ENCODE measurements around the gene COL9A1. TPM values are rescaled to one million over a fixed set of nuclear protein-coding genes. Genes with fewer than 3 reads are reported as not detected.

Gene COL9A1
- total RNA-seq, 1 donor from 2014 or later: 0.77 TPM

DNA sequence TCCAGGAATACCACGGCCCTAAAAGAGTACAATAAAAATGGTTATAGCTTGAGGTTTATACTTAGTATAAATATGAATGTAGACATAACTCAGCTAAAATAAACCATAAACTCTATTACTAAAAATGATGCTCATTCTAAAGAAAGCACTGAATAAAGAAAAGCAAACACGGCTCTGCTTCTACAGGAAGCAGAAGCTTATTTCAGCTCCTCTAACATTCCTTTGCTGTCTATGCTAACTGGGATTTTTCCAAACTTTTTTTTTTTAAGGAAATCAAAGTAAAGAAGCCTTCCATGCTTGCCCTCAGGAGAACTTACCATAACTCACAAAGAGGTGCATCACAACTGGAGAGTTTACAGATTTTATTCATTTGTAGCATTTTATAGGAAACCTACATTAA, 30.8 kb downstream of the COL9A1 start:
- no peak for DNase-seq (ENCODE audit: low spot score)
- Mint-ChIP-seq H3K4me3 (ENCODE audit: unreplicated experiment) (no peak overlapping the region), H3K27ac (ENCODE audit: unreplicated experiment) (no peak overlapping the region), H3K27me3 (ENCODE audit: unreplicated experiment) (peaks cover 1% of the 10 kb centered on the region), H3K4me1 (ENCODE audit: unreplicated experiment) (no peaks in the 10 kb centered on the region), H3K9me3 (ENCODE audit: unreplicated experiment) (no peaks in the 10 kb centered on the region), H3K36me3 (ENCODE audit: low read depth, unreplicated experiment) (no peaks in the 10 kb centered on the region)
- TF ChIP-seq, protein P1, sequence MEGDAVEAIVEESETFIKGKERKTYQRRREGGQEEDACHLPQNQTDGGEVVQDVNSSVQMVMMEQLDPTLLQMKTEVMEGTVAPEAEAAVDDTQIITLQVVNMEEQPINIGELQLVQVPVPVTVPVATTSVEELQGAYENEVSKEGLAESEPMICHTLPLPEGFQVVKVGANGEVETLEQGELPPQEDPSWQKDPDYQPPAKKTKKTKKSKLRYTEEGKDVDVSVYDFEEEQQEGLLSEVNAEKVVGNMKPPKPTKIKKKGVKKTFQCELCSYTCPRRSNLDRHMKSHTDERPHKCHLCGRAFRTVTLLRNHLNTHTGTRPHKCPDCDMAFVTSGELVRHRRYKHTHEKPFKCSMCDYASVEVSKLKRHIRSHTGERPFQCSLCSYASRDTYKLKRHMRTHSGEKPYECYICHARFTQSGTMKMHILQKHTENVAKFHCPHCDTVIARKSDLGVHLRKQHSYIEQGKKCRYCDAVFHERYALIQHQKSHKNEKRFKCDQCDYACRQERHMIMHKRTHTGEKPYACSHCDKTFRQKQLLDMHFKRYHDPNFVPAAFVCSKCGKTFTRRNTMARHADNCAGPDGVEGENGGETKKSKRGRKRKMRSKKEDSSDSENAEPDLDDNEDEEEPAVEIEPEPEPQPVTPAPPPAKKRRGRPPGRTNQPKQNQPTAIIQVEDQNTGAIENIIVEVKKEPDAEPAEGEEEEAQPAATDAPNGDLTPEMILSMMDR (IDR thresholded peaks at IDR 0.05; ENCODE audit: unreplicated experiment): no peak

DNA sequence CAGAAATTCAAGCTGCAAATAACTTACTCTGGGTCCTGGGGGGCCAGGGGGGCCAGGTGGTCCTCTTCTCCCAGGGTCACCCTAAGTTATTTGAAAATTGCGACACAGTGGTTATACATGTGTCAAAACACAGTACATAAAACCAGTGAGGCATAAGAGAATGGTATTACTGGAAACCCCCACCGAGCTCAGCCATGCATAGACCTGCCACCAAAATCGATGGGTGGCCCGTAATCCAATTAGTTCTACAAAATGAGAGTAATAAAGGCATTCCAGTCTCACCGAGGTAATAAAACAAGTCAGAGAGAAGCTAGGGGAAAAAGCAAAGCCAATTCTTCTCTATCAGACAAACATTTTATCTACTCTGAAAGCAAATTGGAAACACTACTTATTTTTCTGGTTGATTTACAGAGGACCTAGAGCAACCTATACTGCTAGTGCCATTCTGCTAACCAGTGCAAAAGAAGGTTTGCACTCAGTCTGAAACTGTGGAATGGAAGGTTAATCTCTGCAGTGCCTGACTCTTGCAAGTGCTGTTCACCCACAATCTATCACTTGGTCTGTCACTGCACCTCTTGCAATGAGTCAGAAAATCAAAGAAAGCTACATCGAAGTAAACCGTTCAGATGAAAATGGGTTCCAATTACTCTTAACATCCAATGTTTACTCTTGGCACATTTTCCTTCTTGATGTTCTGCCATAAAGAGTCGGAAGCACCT, 32.4 kb downstream of the COL9A1 start:
- H3K36me3 Mint-ChIP-seq (ENCODE audit: low read depth, unreplicated experiment): no peaks in the 10 kb centered on the region
- TF ChIP-seq, protein P1 (IDR thresholded peaks at IDR 0.05; ENCODE audit: unreplicated experiment): no peak
- peaks cover 1% of the 10 kb centered on the region for H3K27me3 Mint-ChIP-seq (ENCODE audit: unreplicated experiment)
- H3K9me3 Mint-ChIP-seq (ENCODE audit: unreplicated experiment): no peaks in the 10 kb centered on the region
- DNase-seq (ENCODE audit: low spot score): no peak
- H3K4me1 Mint-ChIP-seq (ENCODE audit: unreplicated experiment): no peaks in the 10 kb centered on the region
- H3K27ac Mint-ChIP-seq (ENCODE audit: unreplicated experiment): no peak overlapping the region
- no peak overlapping the region for H3K4me3 Mint-ChIP-seq (ENCODE audit: unreplicated experiment)

DNA sequence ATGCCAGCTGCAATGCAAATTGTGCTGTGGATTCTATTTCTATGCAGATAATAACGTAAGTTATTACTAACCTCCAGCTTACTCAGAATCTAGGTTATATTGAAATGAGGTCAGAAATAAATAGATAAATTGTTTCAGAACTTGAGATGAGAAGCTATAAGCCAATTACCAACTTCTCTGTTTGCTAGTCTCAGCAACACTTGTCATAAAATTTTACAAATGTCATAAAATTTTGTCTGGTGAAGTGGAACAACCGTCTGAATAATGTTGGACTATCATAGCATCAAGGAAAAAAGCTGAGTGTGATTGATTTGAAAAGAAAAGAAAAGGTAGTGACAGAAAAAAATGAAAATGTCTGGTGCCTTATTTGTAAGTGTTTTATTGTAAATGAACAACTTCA, 36.7 kb downstream of the COL9A1 start:
- Mint-ChIP-seq H3K4me3 (ENCODE audit: unreplicated experiment) (no peak overlapping the region), H3K27me3 (ENCODE audit: unreplicated experiment) (no peaks in the 10 kb centered on the region), H3K27ac (ENCODE audit: unreplicated experiment) (no peak overlapping the region), H3K9me3 (ENCODE audit: unreplicated experiment) (no peaks in the 10 kb centered on the region), H3K36me3 (ENCODE audit: low read depth, unreplicated experiment) (no peaks in the 10 kb centered on the region), H3K4me1 (ENCODE audit: unreplicated experiment) (no peaks in the 10 kb centered on the region)
- TF ChIP-seq, protein P1 (IDR thresholded peaks at IDR 0.05; ENCODE audit: unreplicated experiment): no peak
- no peak for DNase-seq (ENCODE audit: low spot score)

DNA sequence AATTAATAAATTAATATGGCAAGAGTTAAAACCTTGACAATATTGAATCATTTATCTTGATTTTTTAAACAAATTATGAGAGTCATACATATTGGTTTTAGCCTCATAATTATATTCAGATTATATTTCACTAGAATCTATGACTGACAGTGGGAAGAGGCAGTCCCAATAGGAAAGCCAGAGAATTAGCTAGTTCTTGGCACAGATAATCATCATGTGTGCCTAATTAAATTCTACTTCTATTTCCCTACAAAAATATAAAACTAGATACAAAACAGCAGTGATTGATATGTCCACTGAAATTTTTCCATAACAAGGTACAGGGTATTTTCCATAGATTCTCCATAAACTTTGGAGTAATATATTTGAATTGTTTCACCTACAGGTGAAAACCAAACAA, 38.6 kb downstream of the COL9A1 start:
- Mint-ChIP-seq H3K27ac (ENCODE audit: unreplicated experiment) (no peak overlapping the region), H3K4me3 (ENCODE audit: unreplicated experiment) (no peak overlapping the region), H3K4me1 (ENCODE audit: unreplicated experiment) (no peaks in the 10 kb centered on the region), H3K9me3 (ENCODE audit: unreplicated experiment) (no peaks in the 10 kb centered on the region), H3K27me3 (ENCODE audit: unreplicated experiment) (no peaks in the 10 kb centered on the region), H3K36me3 (ENCODE audit: low read depth, unreplicated experiment) (no peaks in the 10 kb centered on the region)
- TF ChIP-seq, protein P1 (IDR thresholded peaks at IDR 0.05; ENCODE audit: unreplicated experiment): no peak
- no peak for DNase-seq (ENCODE audit: low spot score)

DNA sequence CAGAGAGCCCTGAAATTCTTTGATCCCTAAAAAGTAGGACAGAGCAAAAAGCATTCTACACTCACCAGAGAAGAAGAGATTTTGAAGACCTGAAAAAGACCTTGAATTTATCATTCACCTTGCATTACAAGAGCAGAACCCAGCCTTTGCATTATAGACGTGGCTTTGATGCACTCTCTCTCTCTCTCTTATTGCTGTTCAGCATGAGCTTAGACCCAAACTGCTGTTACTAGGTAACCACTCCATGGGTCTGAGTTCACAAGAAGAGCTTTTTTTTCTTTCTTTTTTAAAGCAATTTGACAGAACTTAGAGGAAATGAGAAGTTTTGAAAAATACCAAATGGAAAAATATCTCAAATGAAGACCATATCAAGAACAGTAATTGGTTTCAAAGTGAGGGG, 44.4 kb downstream of the COL9A1 start:
- H3K27ac Mint-ChIP-seq (ENCODE audit: unreplicated experiment): no peak overlapping the region
- no peaks in the 10 kb centered on the region for H3K27me3 Mint-ChIP-seq (ENCODE audit: unreplicated experiment)
- no peak overlapping the region for H3K4me3 Mint-ChIP-seq (ENCODE audit: unreplicated experiment)
- no peaks in the 10 kb centered on the region for H3K36me3 Mint-ChIP-seq (ENCODE audit: low read depth, unreplicated experiment)
- TF ChIP-seq, protein P1 (IDR thresholded peaks at IDR 0.05; ENCODE audit: unreplicated experiment): no peak
- H3K4me1 Mint-ChIP-seq (ENCODE audit: unreplicated experiment): no peaks in the 10 kb centered on the region
- no peaks in the 10 kb centered on the region for H3K9me3 Mint-ChIP-seq (ENCODE audit: unreplicated experiment)
- DNase-seq (ENCODE audit: low spot score): no peak

Data from endothelial cell (in vitro differentiated cells).